SH-SY5Y (cell line): ENCODE results near the gene CNIH4.

ENCODE experiments used
- GATA2 ChIP-seq: IDR thresholded peaks from 2 replicates; pipeline ENCODE4 v1.6.1; 2011; ENCODE audit warnings: mild to moderate bottlenecking, low read depth, low read length
- GATA3 ChIP-seq: IDR thresholded peaks from 2 replicates; pipeline ENCODE4 v1.6.1; 2011; ENCODE audit warnings: low read depth, mild to moderate bottlenecking, low read length, moderate library complexity

- TF ChIP-seq GATA2 (no peak), GATA3 (no peak)
Measured at GRCh38 chr1:224331824-224332223, 24.9 kb upstream of the CNIH4 start.
